HepG2 (cell line): Measurements from ENCODE around the gene FOXK2. TPM values are rescaled to one million over a fixed set of nuclear protein-coding genes. Genes with fewer than 3 reads are reported as not detected.
A peak's percentile ranks its signal among the peaks of the same experiment; 100 is the strongest.

ENCODE experiments used
- E2F2 ChIP-seq: sonication (generic); formaldehyde crosslinking; IDR thresholded peaks from 2 replicates; pipeline ENCODE4 v1.4.0; 2020; ENCODE audit warnings: missing genetic modification reagents, borderline replicate concordance
- ERF ChIP-seq: IDR thresholded peaks from 2 replicates; pipeline ENCODE4 v1.6.1; 2018; ENCODE audit warnings: missing biosample characterization, missing genetic modification reagents
- HNRNPLL ChIP-seq: fragments of 200-400 bp; formaldehyde crosslinking; IDR thresholded peaks from 2 replicates; pipeline ENCODE4 v1.6.1; 2017; ENCODE audit warnings: mild to moderate bottlenecking, low read depth, low read length; ENCODE audit not compliant: poor library complexity, severe bottlenecking
- MED1 ChIP-seq: sonication (generic); formaldehyde crosslinking; IDR thresholded peaks from 2 replicates; pipeline ENCODE4 v1.4.0; 2020; ENCODE audit warnings: missing genetic modification reagents
- REPIN1 ChIP-seq: sonication (generic); formaldehyde crosslinking; IDR thresholded peaks from 2 replicates; pipeline ENCODE4 v1.8.0; 2022; ENCODE audit warnings: missing genetic modification reagents, low read depth, mild to moderate bottlenecking, borderline replicate concordance
- RFXAP ChIP-seq: sonication (generic); formaldehyde crosslinking; IDR thresholded peaks from 2 replicates; pipeline ENCODE4 v1.4.0; 2020; ENCODE audit warnings: missing genetic modification reagents, borderline replicate concordance
- ZNF124 ChIP-seq: sonication (generic); formaldehyde crosslinking; IDR thresholded peaks from 2 replicates; pipeline ENCODE4 v1.4.0; 2020; ENCODE audit warnings: missing genetic modification reagents
- ZNF317 ChIP-seq: sonication (generic); formaldehyde crosslinking; IDR thresholded peaks from 2 replicates; pipeline ENCODE4 v1.5.0; 2020; ENCODE audit warnings: mild to moderate bottlenecking, missing genetic modification reagents
- polyA plus RNA-seq, 8 experiments: library from polyadenylated mRNA; depleted of rRNA in 3 of 8; stranded (reverse) in 7 of 8; unstranded in 1 of 8; fragments of >200 nt; fragmentation: Illumina TruSeq in 4 of 8; extraction: Trizol in 4 of 8; gene quantifications; 2 replicates each; pipeline versions ENCODE4 v1.2.1 to v1.2.3, GENCODE V29; 2011 to 2016; ENCODE audit warnings: low read depth in 4 of 8, missing spikeins in 1 of 8, mixed read lengths in 1 of 8; ENCODE audit not compliant: insufficient read depth in 1 of 8
- total RNA-seq, 5 experiments: library from RNA; depleted of rRNA; stranded (reverse); fragments of >200 nt; fragmentation: Illumina TruSeq; extraction: Trizol; gene quantifications; 2 replicates each; pipeline ENCODE4 v1.2.3, GENCODE V29; 2016; ENCODE audit warnings: low read depth in 1 of 5
- TF ChIP-seq, protein P1 (sequence below): sonication (generic); formaldehyde crosslinking; IDR thresholded peaks from 2 replicates; pipeline ENCODE4 v1.5.0; 2020; ENCODE audit warnings: mild to moderate bottlenecking, missing genetic modification reagents, borderline replicate concordance
- TF ChIP-seq, protein P2 (sequence below): sonication (generic); formaldehyde crosslinking; IDR thresholded peaks from 2 replicates; pipeline ENCODE4 v1.8.1; 2023; ENCODE audit warnings: mild to moderate bottlenecking, moderate library complexity, missing genetic modification reagents
- TF ChIP-seq, protein P3 (sequence below): sonication (generic); formaldehyde crosslinking; IDR thresholded peaks from 2 replicates; pipeline ENCODE4 v1.4.0; 2020; ENCODE audit warnings: mild to moderate bottlenecking, missing genetic modification reagents
- TF ChIP-seq, protein P4 (sequence below): sonication (generic); formaldehyde crosslinking; IDR thresholded peaks from 2 replicates; pipeline ENCODE4 v1.4.0; 2020; ENCODE audit warnings: missing genetic modification reagents, mild to moderate bottlenecking, borderline replicate concordance
- TF ChIP-seq, protein P5 (sequence below): sonication (generic); formaldehyde crosslinking; IDR thresholded peaks from 2 replicates; pipeline ENCODE4 v1.5.0; 2020; ENCODE audit warnings: missing genetic modification reagents

FOXK2 gene
- total and polyA plus RNA-seq, 2 of the 13 experiments (the other 11 are each of a cell fraction or from before 2014, with no cell fraction given) = 67.1 to 67.2 TPM

DNA sequence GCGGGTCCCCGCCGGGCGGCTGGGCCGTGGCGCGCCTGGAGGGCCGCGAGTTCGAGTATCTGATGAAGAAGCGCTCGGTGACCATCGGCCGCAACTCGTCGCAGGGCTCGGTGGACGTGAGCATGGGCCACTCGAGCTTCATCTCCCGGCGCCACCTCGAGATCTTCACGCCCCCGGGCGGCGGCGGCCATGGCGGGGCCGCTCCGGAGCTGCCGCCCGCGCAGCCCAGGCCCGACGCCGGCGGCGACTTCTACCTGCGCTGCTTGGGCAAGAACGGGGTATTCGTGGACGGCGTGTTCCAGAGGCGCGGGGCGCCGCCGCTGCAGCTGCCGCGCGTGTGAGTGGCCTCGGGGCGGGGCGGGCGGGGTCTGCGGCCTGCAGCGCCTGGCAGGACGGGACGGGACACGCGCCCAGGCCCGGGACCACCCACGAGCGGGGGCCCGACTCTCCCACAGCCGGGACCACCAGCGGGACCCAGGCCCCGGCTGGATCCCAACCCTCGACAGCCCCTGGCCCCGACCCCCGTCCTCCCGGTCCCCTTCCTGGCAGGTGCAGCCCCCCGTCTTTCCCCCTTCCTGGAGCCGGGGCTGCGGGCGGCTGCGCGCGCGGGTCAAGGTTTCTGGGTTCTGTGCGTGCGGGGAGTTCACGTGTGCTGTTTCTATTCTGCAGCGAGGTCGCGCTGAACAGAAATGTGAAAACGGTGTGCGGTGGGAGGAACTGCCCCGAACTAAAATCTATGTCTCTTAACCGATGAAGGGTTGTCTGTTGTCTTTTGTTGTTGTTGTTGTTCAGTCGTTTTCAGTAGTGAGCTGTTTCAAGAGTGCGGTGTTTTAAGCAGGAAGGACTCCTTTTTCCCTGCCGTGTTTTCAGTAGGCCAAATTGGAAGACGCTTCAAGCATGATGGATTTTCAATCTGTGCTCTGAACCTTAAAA lies 705 bp downstream of the FOXK2 start (continued):
- TF ChIP-seq RFXAP = no peak
- TF ChIP-seq, protein P1, sequence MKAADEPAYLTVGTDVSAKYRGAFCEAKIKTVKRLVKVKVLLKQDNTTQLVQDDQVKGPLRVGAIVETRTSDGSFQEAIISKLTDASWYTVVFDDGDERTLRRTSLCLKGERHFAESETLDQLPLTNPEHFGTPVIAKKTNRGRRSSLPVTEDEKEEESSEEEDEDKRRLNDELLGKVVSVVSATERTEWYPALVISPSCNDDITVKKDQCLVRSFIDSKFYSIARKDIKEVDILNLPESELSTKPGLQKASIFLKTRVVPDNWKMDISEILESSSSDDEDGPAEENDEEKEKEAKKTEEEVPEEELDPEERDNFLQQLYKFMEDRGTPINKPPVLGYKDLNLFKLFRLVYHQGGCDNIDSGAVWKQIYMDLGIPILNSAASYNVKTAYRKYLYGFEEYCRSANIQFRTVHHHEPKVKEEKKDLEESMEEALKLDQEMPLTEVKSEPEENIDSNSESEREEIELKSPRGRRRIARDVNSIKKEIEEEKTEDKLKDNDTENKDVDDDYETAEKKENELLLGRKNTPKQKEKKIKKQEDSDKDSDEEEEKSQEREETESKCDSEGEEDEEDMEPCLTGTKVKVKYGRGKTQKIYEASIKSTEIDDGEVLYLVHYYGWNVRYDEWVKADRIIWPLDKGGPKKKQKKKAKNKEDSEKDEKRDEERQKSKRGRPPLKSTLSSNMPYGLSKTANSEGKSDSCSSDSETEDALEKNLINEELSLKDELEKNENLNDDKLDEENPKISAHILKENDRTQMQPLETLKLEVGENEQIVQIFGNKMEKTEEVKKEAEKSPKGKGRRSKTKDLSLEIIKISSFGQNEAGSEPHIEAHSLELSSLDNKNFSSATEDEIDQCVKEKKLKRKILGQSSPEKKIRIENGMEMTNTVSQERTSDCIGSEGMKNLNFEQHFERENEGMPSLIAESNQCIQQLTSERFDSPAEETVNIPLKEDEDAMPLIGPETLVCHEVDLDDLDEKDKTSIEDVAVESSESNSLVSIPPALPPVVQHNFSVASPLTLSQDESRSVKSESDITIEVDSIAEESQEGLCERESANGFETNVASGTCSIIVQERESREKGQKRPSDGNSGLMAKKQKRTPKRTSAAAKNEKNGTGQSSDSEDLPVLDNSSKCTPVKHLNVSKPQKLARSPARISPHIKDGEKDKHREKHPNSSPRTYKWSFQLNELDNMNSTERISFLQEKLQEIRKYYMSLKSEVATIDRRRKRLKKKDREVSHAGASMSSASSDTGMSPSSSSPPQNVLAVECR (CRISPR knock-in tag) = peak; percentile 55; the same call in 1 of the 2 replicates
- TF ChIP-seq ZNF124 = 0 out of 2 replicates have a peak, but pooled peaks have one; percentile 20
- peak; percentile 16; the same call in 1 of the 2 replicates for TF ChIP-seq ERF
- TF ChIP-seq, protein P2, sequence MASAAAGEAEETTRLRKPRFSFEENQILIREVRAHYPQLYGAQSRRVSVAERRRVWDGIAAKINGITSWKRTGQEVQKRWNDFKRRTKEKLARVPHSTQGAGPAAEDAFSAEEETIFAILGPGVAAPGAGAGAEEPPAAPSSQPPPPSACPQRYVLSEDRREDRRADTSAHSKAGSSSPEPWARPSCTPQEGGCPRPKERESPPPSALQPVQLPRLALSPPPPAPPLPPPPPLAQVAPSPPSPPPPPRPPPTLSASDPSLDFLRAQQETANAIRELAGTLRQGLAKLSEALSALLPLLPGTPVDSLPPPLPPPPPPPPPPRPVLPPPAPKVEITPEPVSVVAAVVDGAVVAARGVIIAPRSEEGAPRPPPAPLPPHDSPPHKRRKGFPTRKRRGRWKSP (CRISPR knock-in tag) = no peak
- TF ChIP-seq, protein P3, sequence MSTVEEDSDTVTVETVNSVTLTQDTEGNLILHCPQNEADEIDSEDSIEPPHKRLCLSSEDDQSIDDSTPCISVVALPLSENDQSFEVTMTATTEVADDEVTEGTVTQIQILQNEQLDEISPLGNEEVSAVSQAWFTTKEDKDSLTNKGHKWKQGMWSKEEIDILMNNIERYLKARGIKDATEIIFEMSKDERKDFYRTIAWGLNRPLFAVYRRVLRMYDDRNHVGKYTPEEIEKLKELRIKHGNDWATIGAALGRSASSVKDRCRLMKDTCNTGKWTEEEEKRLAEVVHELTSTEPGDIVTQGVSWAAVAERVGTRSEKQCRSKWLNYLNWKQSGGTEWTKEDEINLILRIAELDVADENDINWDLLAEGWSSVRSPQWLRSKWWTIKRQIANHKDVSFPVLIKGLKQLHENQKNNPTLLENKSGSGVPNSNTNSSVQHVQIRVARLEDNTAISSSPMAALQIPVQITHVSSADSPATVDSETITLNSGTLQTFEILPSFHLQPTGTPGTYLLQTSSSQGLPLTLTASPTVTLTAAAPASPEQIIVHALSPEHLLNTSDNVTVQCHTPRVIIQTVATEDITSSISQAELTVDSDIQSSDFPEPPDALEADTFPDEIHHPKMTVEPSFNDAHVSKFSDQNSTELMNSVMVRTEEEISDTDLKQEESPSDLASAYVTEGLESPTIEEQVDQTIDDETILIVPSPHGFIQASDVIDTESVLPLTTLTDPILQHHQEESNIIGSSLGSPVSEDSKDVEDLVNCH (CRISPR knock-in tag) = no peak
- TF ChIP-seq, protein P4, sequence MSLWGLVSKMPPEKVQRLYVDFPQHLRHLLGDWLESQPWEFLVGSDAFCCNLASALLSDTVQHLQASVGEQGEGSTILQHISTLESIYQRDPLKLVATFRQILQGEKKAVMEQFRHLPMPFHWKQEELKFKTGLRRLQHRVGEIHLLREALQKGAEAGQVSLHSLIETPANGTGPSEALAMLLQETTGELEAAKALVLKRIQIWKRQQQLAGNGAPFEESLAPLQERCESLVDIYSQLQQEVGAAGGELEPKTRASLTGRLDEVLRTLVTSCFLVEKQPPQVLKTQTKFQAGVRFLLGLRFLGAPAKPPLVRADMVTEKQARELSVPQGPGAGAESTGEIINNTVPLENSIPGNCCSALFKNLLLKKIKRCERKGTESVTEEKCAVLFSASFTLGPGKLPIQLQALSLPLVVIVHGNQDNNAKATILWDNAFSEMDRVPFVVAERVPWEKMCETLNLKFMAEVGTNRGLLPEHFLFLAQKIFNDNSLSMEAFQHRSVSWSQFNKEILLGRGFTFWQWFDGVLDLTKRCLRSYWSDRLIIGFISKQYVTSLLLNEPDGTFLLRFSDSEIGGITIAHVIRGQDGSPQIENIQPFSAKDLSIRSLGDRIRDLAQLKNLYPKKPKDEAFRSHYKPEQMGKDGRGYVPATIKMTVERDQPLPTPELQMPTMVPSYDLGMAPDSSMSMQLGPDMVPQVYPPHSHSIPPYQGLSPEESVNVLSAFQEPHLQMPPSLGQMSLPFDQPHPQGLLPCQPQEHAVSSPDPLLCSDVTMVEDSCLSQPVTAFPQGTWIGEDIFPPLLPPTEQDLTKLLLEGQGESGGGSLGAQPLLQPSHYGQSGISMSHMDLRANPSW (CRISPR knock-in tag) = no peak
- TF ChIP-seq, protein P5, sequence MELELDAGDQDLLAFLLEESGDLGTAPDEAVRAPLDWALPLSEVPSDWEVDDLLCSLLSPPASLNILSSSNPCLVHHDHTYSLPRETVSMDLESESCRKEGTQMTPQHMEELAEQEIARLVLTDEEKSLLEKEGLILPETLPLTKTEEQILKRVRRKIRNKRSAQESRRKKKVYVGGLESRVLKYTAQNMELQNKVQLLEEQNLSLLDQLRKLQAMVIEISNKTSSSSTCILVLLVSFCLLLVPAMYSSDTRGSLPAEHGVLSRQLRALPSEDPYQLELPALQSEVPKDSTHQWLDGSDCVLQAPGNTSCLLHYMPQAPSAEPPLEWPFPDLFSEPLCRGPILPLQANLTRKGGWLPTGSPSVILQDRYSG (CRISPR knock-in tag) = no peak
- TF ChIP-seq REPIN1 (CRISPR knock-in tag) = no peak
- TF ChIP-seq HNRNPLL = no peak
- peak; percentile 13; the same call in 1 of the 2 replicates for TF ChIP-seq MED1 (CRISPR knock-in tag)
- no peak for TF ChIP-seq E2F2 (CRISPR knock-in tag)
- 0 out of 2 replicates have a peak, but pooled peaks have one; percentile 10 for TF ChIP-seq ZNF317 (CRISPR knock-in tag)
